GM21825 (cell line): ENCODE measurements around the gene PPP5C.
A peak's percentile ranks its signal among the peaks of the same experiment; 100 is the strongest.
"Not testable (repeated sequence)": the region's sequence is repeated elsewhere in the genome, so short reads cannot be mapped to it uniquely, and the experiment has no call there.

Experiments
- ATAC-seq: cut with Tn5 transposase; IDR thresholded peaks from one replicate; pipeline ENCODE4 v1.9.1; 2021; ENCODE audit warnings: mild to moderate bottlenecking, moderate library complexity; ENCODE audit not compliant: unreplicated experiment

The PPP5C gene

DNA sequence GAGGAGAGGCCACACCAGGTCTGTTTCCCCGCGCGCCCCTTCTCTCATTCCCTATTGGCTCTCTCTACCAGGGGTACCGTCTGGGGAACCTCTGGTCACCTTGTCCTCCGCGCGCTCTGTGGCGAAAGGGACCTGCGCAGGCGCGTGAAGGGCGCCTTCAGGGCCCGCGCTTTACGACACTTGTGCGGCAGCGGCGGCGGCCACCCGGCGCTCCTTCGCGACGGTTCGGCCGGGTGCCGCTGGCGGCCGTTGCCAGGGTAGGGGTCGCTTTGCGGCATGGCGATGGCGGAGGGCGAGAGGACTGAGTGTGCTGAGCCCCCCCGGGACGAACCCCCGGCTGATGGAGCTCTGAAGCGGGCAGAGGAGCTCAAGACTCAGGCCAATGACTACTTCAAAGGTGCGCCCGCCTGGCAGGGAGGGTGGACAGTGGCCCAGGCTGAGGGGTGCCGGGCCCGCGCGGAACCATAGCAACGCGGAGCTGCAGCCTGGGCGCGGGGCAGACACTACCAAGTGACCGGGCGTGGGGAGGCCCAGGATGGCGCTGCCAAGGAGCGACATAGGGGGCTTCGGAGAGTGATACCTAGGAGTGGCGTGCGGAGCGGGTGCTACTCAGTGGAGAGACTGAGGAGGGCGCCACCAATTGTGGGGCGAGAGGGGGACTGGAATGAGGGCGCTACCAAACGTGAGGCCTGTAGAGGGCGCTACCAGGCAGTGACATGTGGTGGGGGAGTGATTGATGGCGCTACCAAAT lies at the start of gene PPP5C:
PPP5C (plus strand) TSS at position 267 of the 751 bp plus-strand sequence; CDS start at position 277, 10 bp downstream.
- ATAC-seq, result peak; percentile 43

DNA sequence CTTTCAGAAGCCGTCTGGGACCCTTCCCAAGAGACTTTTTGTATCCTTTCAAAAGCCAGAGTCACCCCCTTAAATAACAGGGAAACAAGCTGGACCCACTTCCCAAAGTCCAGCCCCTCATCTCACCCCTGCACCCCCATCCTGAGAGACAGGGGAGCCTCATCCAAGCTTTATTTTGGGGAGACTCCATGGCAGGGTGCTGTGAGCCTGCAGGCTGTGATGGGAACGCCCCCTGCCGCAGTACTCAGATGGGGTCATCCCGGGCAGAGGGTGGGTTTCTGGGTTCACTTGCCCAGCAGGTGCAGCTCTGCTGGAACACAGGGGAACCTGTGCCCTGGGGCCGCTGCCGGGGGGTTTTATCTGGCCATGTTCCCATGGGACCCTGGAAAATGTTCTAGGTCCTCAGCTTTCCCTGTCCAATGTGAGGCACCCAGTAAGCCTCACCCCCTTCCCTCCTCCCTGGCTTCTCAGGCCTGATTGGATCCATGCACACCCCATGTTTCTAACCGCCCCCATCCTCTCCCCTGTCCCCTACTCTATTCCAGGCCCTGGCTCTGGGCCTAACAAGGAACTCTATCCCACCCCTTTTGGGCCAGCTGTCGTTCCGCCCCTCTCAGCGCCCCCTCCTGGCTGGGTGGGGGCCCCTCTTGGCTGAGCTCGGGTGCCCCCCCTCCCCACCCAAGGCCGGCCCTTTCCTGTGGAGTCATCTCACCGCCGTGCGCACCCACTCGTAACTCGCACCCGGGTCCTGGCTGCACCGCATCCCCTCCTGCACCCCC lies 49.0 kb upstream of the PPP5C start:
- ATAC-seq, result no peak

DNA sequence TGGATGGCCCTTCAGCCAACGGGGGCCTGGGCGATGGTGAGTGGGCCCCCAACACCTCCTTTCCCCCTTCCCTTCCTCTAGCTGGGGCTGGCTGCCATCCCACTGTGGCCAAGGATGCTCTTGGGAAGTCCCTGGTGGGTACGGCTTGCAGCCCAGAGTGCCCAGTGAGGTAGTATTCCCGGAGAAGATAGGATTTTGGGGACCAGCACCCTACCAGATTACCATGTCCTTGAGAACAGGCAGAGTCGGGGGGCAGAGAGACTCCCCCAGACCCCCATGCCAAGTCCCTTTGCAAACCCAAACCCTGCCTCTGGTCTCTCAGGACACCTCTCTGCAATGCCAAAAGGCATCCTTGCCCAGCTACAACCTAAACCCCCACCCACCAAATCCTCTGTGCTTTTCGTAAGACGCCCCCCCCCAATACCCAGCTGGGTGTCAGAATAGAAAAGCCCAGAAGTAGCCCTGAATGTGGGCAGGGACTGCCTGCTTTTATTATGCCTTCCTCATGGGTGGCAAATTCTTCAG lies 48.3 kb upstream of the PPP5C start:
- ATAC-seq, result no peak

GRCh38 chr19:46299004-46299509 lies 47.8 kb upstream of the PPP5C start:
- ATAC-seq, result no peak

- ATAC-seq, result no peak
These were observed 47.2 kb upstream of the PPP5C start for GRCh38 chr19:46299695-46300094.

- no peak for ATAC-seq
These were observed 43.6 kb upstream of the PPP5C start for GRCh38 chr19:46303322-46303690.

DNA sequence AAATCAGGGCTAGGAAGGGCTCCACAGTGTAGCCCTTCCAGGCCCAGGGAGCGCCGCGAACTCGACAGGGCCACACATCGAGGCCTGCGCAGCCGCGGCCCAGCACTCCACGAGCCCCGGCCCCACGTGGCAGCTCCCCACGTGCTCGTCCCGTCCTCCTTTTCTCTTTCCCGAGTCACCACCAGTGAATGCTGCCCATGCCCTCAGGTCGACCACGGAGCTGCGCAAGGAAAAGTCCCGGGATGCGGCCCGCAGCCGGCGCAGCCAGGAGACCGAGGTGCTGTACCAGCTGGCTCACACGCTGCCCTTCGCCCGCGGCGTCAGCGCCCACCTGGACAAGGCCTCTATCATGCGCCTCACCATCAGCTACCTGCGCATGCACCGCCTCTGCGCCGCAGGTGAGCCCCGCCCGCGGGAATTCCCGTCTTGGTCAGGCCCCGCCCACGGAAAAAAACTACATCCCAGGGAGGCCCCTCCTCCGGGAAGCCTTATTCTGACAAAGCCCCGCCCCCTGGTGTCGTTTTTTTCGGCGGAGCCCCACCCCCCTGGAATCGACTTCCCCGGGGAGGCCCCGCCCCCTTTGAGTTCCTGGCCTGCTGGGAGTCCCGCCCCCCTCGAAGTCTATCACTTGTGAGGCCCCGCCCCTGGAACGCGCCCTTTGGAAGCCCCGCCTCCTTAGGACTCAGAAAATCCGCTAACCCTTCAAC lies 43.0 kb upstream of the PPP5C start:
- no peak for ATAC-seq

- ATAC-seq, result no peak
These were observed 40.4 kb upstream of the PPP5C start for GRCh38 chr19:46306501-46306900.

DNA sequence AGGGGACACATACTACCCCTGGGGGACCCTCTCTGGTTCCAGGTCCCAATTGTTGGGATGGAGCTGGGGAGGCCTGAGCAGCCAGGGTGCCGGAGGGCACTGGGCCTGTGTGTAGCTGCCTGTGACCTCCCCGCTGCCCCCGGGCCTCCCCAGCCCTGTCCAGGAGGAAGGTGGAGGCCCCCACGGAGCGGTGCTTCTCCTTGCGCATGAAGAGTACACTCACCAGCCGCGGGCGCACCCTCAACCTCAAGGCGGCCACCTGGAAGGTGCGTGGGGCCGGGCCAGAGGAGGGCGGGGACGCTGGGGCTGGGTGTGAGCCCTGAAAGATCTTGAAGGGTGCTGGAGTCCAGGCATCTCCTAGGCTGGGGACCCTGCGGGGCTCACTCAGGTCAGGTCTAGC lies 38.4 kb upstream of the PPP5C start:
- ATAC-seq, result no peak

GRCh38 chr19:46309056-46309455 lies 37.8 kb upstream of the PPP5C start:
- ATAC-seq, result no peak

GRCh38 chr19:46311444-46311843 lies 35.4 kb upstream of the PPP5C start:
- ATAC-seq, result no peak

- not testable (repeated sequence) for ATAC-seq
These were observed 33.1 kb upstream of the PPP5C start for GRCh38 chr19:46313540-46314469.

- no peak for ATAC-seq
These were observed 29.5 kb upstream of the PPP5C start for GRCh38 chr19:46317339-46317738.

DNA sequence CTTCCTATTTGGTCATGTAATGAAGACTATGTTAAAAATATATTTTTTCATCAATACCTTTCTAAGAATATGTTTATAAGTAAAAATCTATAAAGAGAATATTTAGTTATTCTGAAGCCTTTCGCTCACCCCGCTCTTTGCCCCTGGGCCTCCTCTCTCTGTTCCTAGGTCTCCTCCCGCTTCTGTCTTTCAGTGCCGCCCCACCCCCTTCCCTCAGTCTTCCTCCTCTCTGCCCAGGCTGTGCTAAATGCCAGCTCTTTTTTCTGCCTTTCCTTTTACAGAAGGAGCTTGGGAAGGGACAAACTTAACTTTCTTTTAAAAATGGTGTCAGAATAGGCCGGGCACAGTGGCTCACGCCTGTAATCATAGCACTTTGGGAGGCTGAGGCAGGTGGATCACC lies 27.3 kb upstream of the PPP5C start:
- ATAC-seq, result no peak

DNA sequence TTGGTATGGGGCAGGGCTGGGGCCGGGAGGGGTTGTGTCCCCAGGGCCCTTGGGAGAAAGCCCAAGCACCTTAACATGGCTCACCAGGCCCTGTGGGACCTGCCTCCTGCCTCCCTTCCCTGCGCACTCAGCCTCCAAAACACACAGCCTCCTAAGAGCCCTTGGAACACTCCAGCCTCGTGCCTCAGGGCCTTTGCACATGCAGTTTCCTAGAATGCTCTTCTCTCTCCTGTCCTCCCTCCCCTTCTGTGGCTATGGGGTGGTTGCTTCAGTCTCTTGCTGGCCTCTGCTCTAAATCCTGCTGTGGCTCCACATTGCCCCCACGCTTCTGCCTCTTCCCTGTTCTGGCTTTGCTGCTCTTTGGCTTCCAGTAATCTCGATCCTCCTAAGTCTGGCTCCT lies 26.3 kb upstream of the PPP5C start:
- no peak for ATAC-seq

GRCh38 chr19:46321653-46322052 lies 25.2 kb upstream of the PPP5C start:
- ATAC-seq, result no peak

DNA sequence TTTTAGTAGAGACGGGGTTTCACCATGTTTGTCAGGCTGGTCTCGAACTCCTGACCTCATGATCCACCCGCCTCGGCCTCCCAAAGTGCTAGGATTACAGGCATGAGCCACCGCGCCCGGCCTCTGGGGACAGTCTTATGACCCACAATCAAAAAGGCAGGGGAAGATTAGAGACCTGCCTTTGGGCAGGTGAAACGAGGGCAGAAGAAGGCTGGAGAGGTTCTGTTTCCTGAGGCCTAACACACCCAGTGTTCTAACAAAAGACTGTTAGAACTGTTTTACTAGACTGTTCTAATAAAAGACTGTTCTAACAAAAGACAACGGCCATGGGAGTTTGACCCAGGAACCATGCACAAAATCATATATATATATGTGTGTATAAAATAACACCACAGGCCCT lies 23.7 kb upstream of the PPP5C start:
- not testable (repeated sequence) for ATAC-seq

DNA sequence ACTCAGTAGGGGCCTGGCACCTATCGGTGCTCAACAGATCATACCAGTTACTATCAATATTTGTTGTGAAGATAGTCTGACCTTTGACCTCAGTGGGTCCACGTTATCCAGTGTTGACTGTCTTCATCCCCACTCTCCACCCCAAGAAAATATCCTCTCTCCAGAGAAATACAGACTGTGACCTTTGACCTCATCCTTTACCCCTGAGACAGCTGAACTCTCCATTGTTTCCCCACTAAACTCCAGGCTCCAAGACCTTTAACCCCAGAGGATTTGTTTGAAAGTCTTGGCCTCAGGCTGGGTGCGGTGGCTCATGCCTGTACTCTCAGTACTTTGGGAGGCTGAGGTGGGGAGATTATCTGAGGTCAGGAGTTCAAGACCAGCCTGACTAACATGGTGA lies 22.6 kb upstream of the PPP5C start:
- no peak for ATAC-seq

DNA sequence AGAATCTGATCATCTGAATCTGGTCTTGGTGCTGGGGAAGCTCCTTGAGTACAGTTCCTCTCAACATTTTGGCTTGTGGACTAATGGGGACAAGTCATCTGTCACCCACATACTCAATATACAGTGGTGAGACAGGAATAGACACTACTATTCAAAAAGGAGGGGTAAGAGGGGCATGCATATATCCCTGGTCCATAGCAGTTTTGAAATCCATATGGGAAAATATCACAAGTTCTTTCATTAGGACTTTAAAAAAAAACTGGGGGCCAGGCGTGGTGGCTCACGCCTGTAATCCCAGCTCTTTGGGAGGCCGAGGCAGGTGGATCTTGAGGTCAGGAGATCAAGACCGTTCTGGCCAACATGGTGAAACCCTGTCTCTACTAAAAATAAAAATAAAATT lies 20.3 kb upstream of the PPP5C start:
- no peak for ATAC-seq

DNA sequence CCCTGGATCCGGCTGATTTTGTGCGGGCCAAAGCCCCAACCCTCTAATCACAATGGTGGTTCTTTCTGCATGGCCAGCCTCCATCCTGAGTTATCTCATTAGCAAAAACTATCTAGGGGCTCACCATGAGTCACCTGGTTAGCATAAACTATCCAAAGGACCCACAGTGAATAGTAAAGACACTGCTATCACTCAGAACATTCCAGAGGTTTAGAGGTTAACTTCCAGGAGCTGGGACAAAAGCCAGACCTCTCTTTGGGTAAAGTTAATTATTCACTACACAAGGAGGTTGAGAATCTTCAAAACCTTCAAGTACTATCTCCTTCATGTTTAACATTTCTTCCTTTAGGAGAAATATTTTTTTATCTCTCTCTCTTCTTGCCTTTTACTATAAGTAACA lies 18.8 kb upstream of the PPP5C start:
- no peak for ATAC-seq
